ENCODE data around the gene CLIC3. TPM values are rescaled to one million over a fixed set of nuclear protein-coding genes. Genes with fewer than 3 reads are reported as not detected.

The CLIC3 gene
- total and polyA plus RNA-seq, 4 donors: 17.2 to 115 (median 81.1) TPM

DNA sequence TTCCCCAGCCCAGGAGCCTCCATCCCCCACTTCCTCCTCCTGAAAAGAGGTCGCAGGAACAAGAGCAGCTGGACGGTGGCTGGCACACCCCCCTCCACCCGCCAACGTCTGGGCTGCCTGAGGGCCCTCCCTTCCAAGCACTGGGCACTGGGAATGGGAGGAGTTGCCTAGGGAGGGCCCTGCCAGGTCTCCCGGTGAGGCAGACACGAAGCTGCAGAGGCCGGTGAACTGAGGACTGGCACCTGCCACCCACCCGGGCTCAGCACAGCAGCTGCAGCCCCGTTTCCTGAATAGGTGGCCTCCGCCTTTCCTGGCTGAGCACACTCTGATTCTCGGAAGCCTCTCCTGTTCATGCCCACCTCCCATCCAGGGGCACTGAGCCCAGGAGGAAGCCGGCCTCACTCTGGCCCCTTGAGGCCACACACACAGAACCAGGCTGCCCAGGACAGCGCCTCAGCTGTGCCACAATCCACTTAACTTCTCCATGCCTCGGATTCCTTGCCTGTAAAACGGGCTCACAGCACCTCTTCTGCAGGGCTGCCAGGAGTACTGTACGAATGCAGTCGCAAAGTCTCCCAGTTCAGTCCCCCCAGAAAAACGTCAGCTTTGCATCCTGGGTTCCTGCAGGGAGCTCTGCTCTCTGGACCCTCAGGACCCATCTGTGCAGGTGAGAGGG, 48.3 kb upstream of the CLIC3 start:
- DNase-seq: no peak
- peaks cover 0 to 3% (median 0%) of the 10 kb centered on the region in 4 donors for H3K9me3 ChIP-seq (ENCODE audit: control insufficient read depth in 4 of 4, insufficient read depth in 3 of 4, low read length in 3 of 4)
- TF ChIP-seq, protein P1, sequence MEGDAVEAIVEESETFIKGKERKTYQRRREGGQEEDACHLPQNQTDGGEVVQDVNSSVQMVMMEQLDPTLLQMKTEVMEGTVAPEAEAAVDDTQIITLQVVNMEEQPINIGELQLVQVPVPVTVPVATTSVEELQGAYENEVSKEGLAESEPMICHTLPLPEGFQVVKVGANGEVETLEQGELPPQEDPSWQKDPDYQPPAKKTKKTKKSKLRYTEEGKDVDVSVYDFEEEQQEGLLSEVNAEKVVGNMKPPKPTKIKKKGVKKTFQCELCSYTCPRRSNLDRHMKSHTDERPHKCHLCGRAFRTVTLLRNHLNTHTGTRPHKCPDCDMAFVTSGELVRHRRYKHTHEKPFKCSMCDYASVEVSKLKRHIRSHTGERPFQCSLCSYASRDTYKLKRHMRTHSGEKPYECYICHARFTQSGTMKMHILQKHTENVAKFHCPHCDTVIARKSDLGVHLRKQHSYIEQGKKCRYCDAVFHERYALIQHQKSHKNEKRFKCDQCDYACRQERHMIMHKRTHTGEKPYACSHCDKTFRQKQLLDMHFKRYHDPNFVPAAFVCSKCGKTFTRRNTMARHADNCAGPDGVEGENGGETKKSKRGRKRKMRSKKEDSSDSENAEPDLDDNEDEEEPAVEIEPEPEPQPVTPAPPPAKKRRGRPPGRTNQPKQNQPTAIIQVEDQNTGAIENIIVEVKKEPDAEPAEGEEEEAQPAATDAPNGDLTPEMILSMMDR (IDR thresholded peaks at IDR 0.05; ENCODE audit: control extremely low read depth, extremely low read depth): no peak
- H3K36me3 ChIP-seq (ENCODE audit: control insufficient read depth in 4 of 4, insufficient read depth in 4 of 4, low read length in 4 of 4): peaks cover 0 to 6% (median 0%) of the 10 kb centered on the region in 4 donors
- H3K27me3 ChIP-seq (ENCODE audit: control insufficient read depth in 3 of 3, insufficient read depth in 3 of 3, low read length in 2 of 3): peaks cover 8 to 39% (median 24%) of the 10 kb centered on the region in 3 donors
- no peak overlapping the region for H3K9ac ChIP-seq (ENCODE audit: insufficient read depth in 1 of 2, low read length in 2 of 2)
- WGBS, 2 donors: 17% methylated on average over 18 of the region's 18 CpGs
- H3K4me1 ChIP-seq (ENCODE audit: control insufficient read depth in 5 of 5, insufficient read depth in 5 of 5, low read length in 5 of 5): peaks cover 0 to 14% (median 0%) of the 10 kb centered on the region in 5 donors
- H3K4me3 ChIP-seq: peak overlapping the region; percentile 59
- H3K27ac ChIP-seq (ENCODE audit: low read depth in 1 of 2, low read length in 1 of 2): peak overlapping the region; percentile 73 to 74
- no peak for ATAC-seq (ENCODE audit: insufficient read depth, low FRiP score)

DNA sequence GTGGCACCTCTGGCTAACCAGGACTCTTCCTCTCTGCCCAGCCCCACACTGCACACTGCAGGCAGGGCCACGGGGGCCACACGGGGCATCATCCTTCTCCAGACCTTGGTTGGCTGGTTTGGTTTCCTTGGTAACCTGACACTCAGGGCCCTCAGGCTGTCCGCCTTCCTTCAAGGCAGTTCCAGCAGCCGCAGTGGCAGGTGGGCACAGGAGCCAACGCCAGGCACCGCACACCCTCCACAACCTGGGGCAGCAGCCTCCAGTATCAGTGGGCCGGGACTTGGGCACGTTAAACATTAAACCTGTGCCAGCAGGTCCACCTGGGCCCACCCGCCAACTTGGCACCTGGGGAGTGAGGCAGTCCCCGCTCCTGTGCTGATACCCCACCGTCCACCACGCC, 47.7 kb upstream of the CLIC3 start:
- peaks cover 0 to 1% (median 0%) of the 10 kb centered on the region in 4 donors for H3K9me3 ChIP-seq (ENCODE audit: control insufficient read depth in 4 of 4, insufficient read depth in 3 of 4, low read length in 3 of 4)
- H3K36me3 ChIP-seq (ENCODE audit: control insufficient read depth in 4 of 4, insufficient read depth in 4 of 4, low read length in 4 of 4): peaks cover 0 to 10% (median 0%) of the 10 kb centered on the region in 4 donors
- DNase-seq (no peak), ATAC-seq (ENCODE audit: insufficient read depth, low FRiP score) (no peak)
- peaks cover 0 to 14% (median 0%) of the 10 kb centered on the region in 5 donors for H3K4me1 ChIP-seq (ENCODE audit: control insufficient read depth in 5 of 5, insufficient read depth in 5 of 5, low read length in 5 of 5)
- TF ChIP-seq, protein P1 (IDR thresholded peaks at IDR 0.05; ENCODE audit: control extremely low read depth, extremely low read depth): no peak
- H3K4me3 ChIP-seq: no peak overlapping the region
- H3K9ac ChIP-seq (ENCODE audit: insufficient read depth in 1 of 2, low read length in 2 of 2): no peak overlapping the region
- H3K27ac ChIP-seq (ENCODE audit: low read depth in 1 of 2, low read length in 1 of 2): peak overlapping the region in 1 of 2 donors; percentile 74
- peaks cover 8 to 32% (median 23%) of the 10 kb centered on the region in 3 donors for H3K27me3 ChIP-seq (ENCODE audit: control insufficient read depth in 3 of 3, insufficient read depth in 3 of 3, low read length in 2 of 3)
- 49 to 63% methylated on average over 12 of the region's 12 CpGs for WGBS, 2 donors

DNA sequence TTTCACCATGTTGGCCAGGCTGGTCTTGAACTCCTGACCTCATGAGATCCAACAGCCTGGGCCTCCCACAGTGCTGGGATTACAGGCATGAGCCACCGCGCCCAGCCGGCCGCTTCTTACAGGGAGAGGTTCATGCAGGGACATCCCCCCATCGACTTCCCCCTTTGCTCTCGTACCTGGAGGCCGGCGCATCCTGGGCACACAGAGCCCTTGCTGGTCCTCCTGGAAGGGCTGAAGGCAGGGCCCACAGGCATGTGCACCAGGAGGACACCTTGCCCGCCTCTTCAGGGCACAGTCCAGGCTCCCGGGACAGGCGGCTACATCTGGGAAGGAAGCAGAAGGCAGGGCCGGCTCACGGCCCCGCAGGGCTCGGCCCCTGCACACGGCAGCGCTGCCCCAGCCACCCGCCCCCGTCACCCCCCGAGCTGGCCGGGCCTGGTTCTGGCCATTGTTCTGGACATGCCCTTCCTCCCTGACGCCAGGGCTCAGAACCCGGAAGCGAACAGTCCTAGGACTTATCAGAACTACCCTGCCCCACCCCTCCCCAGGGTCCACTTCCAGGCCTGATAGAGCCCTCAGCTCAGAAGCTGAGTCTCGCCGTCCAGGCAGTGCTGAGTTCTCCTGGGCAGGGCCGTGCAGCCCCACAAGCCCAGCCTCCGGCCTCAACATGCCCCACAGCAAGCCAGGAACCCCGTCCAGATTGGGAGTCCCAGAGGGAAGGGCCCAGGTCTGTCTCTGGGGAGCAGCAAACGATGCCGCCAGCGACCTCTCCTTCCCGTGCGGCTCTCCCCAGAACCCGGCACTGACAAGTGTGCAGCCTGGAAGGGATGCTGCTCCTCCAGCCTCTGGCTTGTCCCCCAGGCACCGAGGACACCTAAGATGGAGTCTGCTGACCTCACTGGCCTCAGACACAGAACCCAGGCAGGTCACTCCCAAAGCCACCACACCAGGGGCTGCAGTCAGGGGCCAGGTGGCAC, 46.7 kb upstream of the CLIC3 start:
- no peak for DNase-seq
- H3K4me3 ChIP-seq: no peak overlapping the region
- H3K27me3 ChIP-seq (ENCODE audit: control insufficient read depth in 3 of 3, insufficient read depth in 3 of 3, low read length in 2 of 3): peaks cover 8 to 26% (median 20%) of the 10 kb centered on the region in 3 donors
- TF ChIP-seq, protein P1 (IDR thresholded peaks at IDR 0.05; ENCODE audit: control extremely low read depth, extremely low read depth): no peak
- WGBS, 2 donors: 66 to 72% methylated on average over 36 of the region's 36 CpGs
- peaks cover 0 to 13% (median 0%) of the 10 kb centered on the region in 4 donors for H3K36me3 ChIP-seq (ENCODE audit: control insufficient read depth in 4 of 4, insufficient read depth in 4 of 4, low read length in 4 of 4)
- no peaks in the 10 kb centered on the region for H3K9me3 ChIP-seq (ENCODE audit: control insufficient read depth in 4 of 4, insufficient read depth in 3 of 4, low read length in 3 of 4)
- H3K4me1 ChIP-seq (ENCODE audit: control insufficient read depth in 5 of 5, insufficient read depth in 5 of 5, low read length in 5 of 5): peaks cover 0 to 14% (median 0%) of the 10 kb centered on the region in 5 donors
- H3K27ac ChIP-seq (ENCODE audit: low read depth in 1 of 2, low read length in 1 of 2): peak overlapping the region; percentile 24 to 72
- H3K9ac ChIP-seq (ENCODE audit: insufficient read depth in 1 of 2, low read length in 2 of 2): no peak overlapping the region
- no peak for ATAC-seq (ENCODE audit: insufficient read depth, low FRiP score)

Data from lung (tissue), 12 donors.